ENCODE measurements around the gene MED31.

MED31 gene

DNA sequence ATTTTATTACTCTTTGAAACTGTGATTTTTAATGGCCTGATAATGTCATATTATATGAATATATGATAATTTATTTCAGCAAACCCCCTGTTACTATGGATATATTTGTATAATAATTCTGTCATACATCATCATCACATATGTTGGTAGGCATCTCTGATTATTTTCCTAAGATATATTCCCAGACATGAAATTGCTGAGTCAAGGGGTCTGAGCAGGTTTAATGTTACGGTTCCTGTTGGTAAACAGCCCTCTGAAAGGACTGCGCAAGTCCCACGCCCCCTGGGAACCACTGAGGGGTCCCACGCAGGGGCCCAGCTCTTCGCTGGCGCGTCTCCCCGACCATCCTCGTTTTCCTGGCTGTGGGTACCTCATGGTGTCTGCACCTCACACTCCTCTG is 37.5 kb upstream of the MED31 start:
- WGBS, 2 experiments: 87 to 92% methylated on average over 9 of the region's 9 CpGs
- Histone ChIP-seq H3K36me3 (ENCODE audit: control insufficient read depth, insufficient read depth, low read length) (no peaks in the 10 kb centered on the region), H3K9me3 (ENCODE audit: control insufficient read depth, low read length) (no peaks in the 10 kb centered on the region), H3K27ac (ENCODE audit: insufficient read depth, low read depth, low read length, poor library complexity, severe bottlenecking) (no peak overlapping the region), H3K27me3 (ENCODE audit: control insufficient read depth, insufficient read depth, low read length, poor library complexity, severe bottlenecking) (no peaks in the 10 kb centered on the region), H3K4me1 (ENCODE audit: control insufficient read depth, insufficient read depth, low read length) (peaks cover 6% of the 10 kb centered on the region), H3K4me3 (ENCODE audit: insufficient read depth, low read depth, low read length) (no peak overlapping the region)

DNA sequence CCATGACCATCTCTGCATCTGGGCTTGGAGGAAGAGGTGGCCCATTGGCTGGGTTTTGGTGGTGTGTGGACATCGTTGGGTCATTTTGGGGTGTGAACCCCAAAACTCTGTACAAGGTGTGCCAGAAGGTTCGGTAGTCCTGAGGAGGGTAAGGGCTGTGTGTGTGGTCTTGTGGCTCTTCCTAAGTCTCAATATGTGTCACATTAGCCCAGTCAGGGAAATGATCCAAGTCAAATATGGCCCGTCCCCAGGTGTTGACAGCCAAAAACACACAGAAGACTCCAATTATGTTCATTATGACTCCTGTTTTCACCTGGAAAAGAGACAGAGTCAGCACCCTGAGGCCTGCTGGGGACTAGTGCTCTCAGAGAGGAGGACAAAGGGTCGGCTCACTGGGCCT is 34.6 kb upstream of the MED31 start:
- WGBS, 2 experiments: 88 to 91% methylated on average over 4 of the region's 4 CpGs
- peaks cover 6% of the 10 kb centered on the region for H3K4me1 ChIP-seq (ENCODE audit: control insufficient read depth, insufficient read depth, low read length)
- no peaks in the 10 kb centered on the region for H3K9me3 ChIP-seq (ENCODE audit: control insufficient read depth, low read length)
- H3K4me3 ChIP-seq (ENCODE audit: insufficient read depth, low read depth, low read length): no peak overlapping the region
- H3K27me3 ChIP-seq (ENCODE audit: control insufficient read depth, insufficient read depth, low read length, poor library complexity, severe bottlenecking): no peaks in the 10 kb centered on the region
- H3K36me3 ChIP-seq (ENCODE audit: control insufficient read depth, insufficient read depth, low read length): no peaks in the 10 kb centered on the region
- H3K27ac ChIP-seq (ENCODE audit: insufficient read depth, low read depth, low read length, poor library complexity, severe bottlenecking): no peak overlapping the region

DNA sequence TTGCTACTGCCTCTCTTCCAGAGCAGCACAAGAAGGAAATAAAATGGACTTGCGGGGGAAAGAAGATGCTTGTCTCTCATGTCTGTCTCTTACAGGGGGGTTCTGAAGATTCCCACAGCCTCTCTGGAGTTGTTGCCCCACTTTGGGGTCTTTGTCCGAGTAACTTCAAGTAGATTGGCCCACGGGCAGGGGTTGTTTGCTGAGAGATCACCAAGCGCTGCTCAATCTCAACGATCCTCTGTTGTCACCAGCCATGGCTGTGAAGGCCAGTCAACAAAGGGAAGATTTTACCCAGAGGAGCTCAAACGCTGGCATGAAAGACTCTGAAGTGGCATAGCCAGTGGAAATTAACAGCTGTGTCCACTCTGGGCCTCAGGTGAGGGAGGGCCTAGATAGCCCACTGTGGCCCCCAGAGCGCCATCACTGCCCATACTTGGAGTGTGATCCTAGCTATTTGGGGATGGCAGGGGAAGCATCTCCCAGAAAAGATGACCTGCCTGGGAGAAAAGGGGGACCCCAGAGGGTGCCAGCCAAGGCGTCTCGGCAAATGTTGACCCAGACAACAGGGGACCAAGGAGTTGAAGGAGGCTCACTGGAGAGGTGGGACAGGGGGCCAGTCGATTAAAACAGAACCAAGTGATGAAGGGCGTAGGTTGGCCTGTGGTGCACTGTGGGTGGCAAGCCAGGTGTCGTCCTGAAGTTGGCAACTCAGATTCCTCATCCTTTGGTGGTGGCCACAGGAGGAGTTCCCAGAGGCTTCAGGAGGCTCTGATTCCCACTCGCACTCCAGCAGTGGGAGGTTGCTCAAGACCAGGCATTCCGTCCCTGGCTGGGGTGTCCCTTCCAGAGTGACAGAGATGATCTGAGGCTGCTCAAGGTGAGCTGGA is 33.7 kb upstream of the MED31 start:
- 92% methylated on average over 14 of the region's 14 CpGs for WGBS, 2 experiments

DNA sequence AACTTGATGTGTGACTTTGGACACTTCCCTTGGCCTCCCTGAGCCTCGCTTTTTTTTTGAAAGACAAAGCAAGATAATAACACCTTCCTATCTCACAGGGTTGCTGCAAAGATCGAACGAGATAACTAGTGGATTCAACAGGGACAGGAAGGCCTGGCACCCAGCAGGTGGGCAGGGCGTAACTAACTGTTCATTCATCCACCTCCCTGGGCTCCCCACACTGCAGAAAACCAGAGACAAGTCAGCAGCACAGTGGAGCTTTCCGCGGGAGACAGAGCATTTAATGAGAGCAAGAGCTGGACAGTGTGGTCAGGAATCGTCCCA is 33.0 kb upstream of the MED31 start:
- 76 to 80% methylated on average over 7 of the region's 7 CpGs for WGBS, 2 experiments
- Histone ChIP-seq H3K36me3 (ENCODE audit: control insufficient read depth, insufficient read depth, low read length) (no peaks in the 10 kb centered on the region), H3K27ac (ENCODE audit: insufficient read depth, low read depth, low read length, poor library complexity, severe bottlenecking) (no peak overlapping the region), H3K27me3 (ENCODE audit: control insufficient read depth, insufficient read depth, low read length, poor library complexity, severe bottlenecking) (no peaks in the 10 kb centered on the region), H3K4me3 (ENCODE audit: insufficient read depth, low read depth, low read length) (no peak overlapping the region), H3K4me1 (ENCODE audit: control insufficient read depth, insufficient read depth, low read length) (peaks cover 6% of the 10 kb centered on the region), H3K9me3 (ENCODE audit: control insufficient read depth, low read length) (no peaks in the 10 kb centered on the region)

More for the DNA sequence above, 33.7 kb upstream of the MED31 start:
- no peaks in the 10 kb centered on the region for H3K27me3 ChIP-seq (ENCODE audit: control insufficient read depth, insufficient read depth, low read length, poor library complexity, severe bottlenecking)
- H3K4me3 ChIP-seq (ENCODE audit: insufficient read depth, low read depth, low read length): no peak overlapping the region
- H3K4me1 ChIP-seq (ENCODE audit: control insufficient read depth, insufficient read depth, low read length): peaks cover 6% of the 10 kb centered on the region
- no peaks in the 10 kb centered on the region for H3K36me3 ChIP-seq (ENCODE audit: control insufficient read depth, insufficient read depth, low read length)
- no peaks in the 10 kb centered on the region for H3K9me3 ChIP-seq (ENCODE audit: control insufficient read depth, low read length)
- H3K27ac ChIP-seq (ENCODE audit: insufficient read depth, low read depth, low read length, poor library complexity, severe bottlenecking): no peak overlapping the region

DNA sequence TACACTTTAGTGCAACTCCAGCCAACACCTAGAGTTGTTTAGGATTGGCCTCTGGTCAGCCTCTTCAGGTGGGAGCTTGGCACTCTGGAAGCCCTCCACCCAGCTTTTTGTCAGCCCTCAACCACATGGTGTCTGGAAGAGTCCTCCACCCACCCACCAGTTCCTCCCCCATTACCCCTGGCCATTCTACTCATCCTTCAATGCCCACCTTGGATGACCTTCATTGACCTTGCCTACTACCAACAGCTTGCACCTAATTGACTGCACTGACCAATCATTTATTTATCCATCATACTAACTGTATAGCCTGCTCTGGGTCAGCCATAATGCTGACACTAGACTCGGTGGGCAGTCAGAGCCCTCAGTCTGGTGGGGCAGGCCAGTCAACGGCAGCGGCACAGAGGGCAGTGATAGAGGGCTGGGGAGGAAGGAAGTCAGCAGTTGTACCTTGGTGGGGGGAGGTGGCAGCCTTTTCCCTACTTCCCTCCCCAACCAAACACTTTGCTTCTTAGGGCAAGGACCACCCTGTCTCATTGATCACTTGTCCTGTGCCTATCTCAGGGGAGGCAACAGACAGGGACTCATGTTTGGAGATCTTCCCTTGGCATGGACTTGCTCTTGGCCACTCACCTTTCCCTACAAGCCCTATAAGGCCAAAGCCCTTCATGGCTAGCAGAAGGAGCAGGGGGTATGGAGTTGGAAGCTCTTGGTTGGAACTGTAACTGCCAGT is 32.5 kb upstream of the MED31 start:
- 98% methylated on average over 3 of the region's 3 CpGs for WGBS, 2 experiments
- peaks cover 6% of the 10 kb centered on the region for H3K4me1 ChIP-seq (ENCODE audit: control insufficient read depth, insufficient read depth, low read length)
- no peaks in the 10 kb centered on the region for H3K27me3 ChIP-seq (ENCODE audit: control insufficient read depth, insufficient read depth, low read length, poor library complexity, severe bottlenecking)
- no peaks in the 10 kb centered on the region for H3K9me3 ChIP-seq (ENCODE audit: control insufficient read depth, low read length)
- H3K36me3 ChIP-seq (ENCODE audit: control insufficient read depth, insufficient read depth, low read length): no peaks in the 10 kb centered on the region
- H3K4me3 ChIP-seq (ENCODE audit: insufficient read depth, low read depth, low read length): no peak overlapping the region
- H3K27ac ChIP-seq (ENCODE audit: insufficient read depth, low read depth, low read length, poor library complexity, severe bottlenecking): no peak overlapping the region

DNA sequence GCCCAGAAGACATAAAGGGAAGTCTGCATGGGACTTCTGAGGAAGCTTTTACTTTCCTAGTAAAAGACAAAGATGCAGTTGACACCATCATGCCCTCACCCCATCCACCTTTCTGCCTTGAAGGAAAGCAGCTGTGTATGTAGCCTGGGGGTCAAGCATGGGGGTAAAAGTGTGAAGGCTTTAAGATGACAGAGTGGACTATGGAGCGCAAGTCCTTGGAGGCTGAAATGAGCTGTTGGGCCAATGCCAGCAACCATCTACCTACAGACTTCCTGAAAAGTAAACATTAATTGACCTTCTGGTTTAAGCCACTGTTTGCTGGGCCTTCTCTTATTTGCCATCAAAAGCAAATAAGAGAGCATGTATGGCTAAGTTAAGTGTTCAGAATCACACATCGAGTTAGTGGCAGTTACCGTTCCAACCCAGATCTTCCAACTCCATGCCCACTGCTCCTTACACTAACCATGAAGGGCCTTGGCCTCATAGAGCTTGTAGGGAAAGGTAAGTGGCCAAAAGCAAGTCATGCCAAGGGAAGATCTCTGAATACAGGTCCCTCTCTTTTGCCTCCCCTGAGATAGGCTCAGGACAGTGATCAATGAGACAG is 31.8 kb upstream of the MED31 start:
- peaks cover 6% of the 10 kb centered on the region for H3K4me1 ChIP-seq (ENCODE audit: control insufficient read depth, insufficient read depth, low read length)
- 97 to 98% methylated on average over 3 of the region's 3 CpGs for WGBS, 2 experiments
- no peak overlapping the region for H3K27ac ChIP-seq (ENCODE audit: insufficient read depth, low read depth, low read length, poor library complexity, severe bottlenecking)
- no peaks in the 10 kb centered on the region for H3K36me3 ChIP-seq (ENCODE audit: control insufficient read depth, insufficient read depth, low read length)
- no peaks in the 10 kb centered on the region for H3K9me3 ChIP-seq (ENCODE audit: control insufficient read depth, low read length)
- H3K27me3 ChIP-seq (ENCODE audit: control insufficient read depth, insufficient read depth, low read length, poor library complexity, severe bottlenecking): no peaks in the 10 kb centered on the region
- H3K4me3 ChIP-seq (ENCODE audit: insufficient read depth, low read depth, low read length): no peak overlapping the region

DNA sequence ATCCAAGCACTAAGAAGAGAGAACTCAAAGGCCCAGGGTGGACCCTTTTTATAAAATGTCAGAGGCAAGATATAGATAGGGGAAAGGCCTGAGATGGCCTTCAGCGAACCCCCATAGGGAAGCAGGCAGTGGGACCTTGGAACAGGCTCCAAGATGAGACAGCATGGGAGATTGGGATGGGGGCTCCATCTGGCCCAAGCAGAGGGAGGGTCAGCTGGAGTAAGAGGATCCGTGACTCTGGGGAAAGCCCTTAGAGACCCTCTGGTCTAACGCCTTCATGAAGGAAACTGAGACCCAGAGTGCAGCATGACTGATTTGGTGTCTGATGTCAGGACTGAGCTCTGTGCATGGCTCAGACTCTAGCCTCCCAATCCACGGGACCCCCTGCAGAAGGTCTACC is 30.9 kb upstream of the MED31 start:
- no peaks in the 10 kb centered on the region for H3K36me3 ChIP-seq (ENCODE audit: control insufficient read depth, insufficient read depth, low read length)
- H3K9me3 ChIP-seq (ENCODE audit: control insufficient read depth, low read length): no peaks in the 10 kb centered on the region
- no peak overlapping the region for H3K4me3 ChIP-seq (ENCODE audit: insufficient read depth, low read depth, low read length)
- H3K4me1 ChIP-seq (ENCODE audit: control insufficient read depth, insufficient read depth, low read length): peaks cover 6% of the 10 kb centered on the region
- WGBS, 2 experiments: 93 to 96% methylated on average over 4 of the region's 4 CpGs
- no peak overlapping the region for H3K27ac ChIP-seq (ENCODE audit: insufficient read depth, low read depth, low read length, poor library complexity, severe bottlenecking)
- no peaks in the 10 kb centered on the region for H3K27me3 ChIP-seq (ENCODE audit: control insufficient read depth, insufficient read depth, low read length, poor library complexity, severe bottlenecking)

DNA sequence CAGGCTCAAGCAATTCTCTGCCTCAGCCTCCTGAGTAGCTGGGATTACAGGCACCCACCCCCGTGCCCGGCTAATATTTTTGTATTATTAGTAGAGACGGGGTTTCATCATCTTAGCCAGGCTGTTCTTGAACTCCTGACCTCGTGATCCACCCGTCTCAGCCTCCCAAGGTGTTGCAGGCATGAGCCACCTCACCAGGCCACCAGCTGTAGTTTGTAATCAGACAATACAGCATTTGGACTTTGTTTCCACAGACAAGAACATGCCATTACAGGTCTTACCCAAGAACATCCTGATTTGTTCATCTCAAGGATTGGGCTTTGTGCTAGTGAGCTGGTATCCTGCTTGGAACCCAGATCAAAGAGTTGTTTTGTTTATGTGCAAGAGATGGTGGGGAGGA is 30.3 kb upstream of the MED31 start:
- no peaks in the 10 kb centered on the region for H3K27me3 ChIP-seq (ENCODE audit: control insufficient read depth, insufficient read depth, low read length, poor library complexity, severe bottlenecking)
- WGBS, 2 experiments: 89 to 92% methylated on average over 5 of the region's 5 CpGs

DNA sequence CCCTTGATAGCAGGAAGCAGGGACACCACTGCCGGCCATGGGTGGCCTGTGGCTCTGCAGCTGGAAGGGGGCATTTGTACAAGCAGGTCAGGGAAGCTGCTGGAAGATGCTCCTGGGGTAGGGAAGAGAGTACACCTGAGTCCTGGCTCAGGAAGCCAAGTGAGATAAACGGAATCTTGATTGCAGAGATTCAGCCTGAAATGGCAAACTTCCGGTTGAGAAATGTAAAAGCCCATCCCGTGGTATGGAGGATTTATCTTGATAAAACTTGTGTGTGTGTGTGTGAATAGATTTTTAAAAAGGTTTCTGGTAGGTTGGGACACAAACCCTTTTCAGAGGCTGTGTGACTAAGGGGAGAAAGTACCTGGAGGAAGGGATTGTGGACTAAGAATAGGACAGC is 29.8 kb upstream of the MED31 start:
- no peaks in the 10 kb centered on the region for H3K27me3 ChIP-seq (ENCODE audit: control insufficient read depth, insufficient read depth, low read length, poor library complexity, severe bottlenecking)

More for the DNA sequence above, 30.3 kb upstream of the MED31 start:
- Histone ChIP-seq H3K4me3 (ENCODE audit: insufficient read depth, low read depth, low read length) (no peak overlapping the region), H3K4me1 (ENCODE audit: control insufficient read depth, insufficient read depth, low read length) (peaks cover 6% of the 10 kb centered on the region), H3K36me3 (ENCODE audit: control insufficient read depth, insufficient read depth, low read length) (no peaks in the 10 kb centered on the region), H3K9me3 (ENCODE audit: control insufficient read depth, low read length) (no peaks in the 10 kb centered on the region), H3K27ac (ENCODE audit: insufficient read depth, low read depth, low read length, poor library complexity, severe bottlenecking) (no peak overlapping the region)

DNA sequence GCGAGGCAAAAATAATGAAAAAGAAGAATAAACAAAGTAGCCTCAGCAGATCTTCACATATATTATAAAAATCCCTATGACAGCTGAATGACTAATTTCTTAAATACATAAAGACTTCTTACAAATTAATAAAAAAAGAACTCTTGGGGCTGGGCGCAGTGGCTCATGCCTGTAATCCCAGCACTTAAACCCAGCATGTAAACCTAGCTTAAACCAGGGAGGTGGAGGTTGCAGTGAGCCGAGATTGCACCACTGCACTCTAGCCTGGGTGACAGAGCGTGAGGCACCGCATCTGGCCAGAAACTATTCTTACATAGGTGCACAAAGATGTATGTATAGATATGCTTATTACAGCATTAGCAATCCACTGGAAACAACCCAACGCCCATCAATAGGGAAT is 27.8 kb upstream of the MED31 start:
- peaks cover under 1% of the 10 kb centered on the region for H3K4me1 ChIP-seq (ENCODE audit: control insufficient read depth, insufficient read depth, low read length)
- 83 to 96% methylated on average over 3 to 5 of the region's 6 CpGs for WGBS, 2 experiments
- no peaks in the 10 kb centered on the region for H3K27me3 ChIP-seq (ENCODE audit: control insufficient read depth, insufficient read depth, low read length, poor library complexity, severe bottlenecking)
- H3K27ac ChIP-seq (ENCODE audit: insufficient read depth, low read depth, low read length, poor library complexity, severe bottlenecking): no peak overlapping the region
- H3K36me3 ChIP-seq (ENCODE audit: control insufficient read depth, insufficient read depth, low read length): no peaks in the 10 kb centered on the region
- no peak overlapping the region for H3K4me3 ChIP-seq (ENCODE audit: insufficient read depth, low read depth, low read length)
- no peaks in the 10 kb centered on the region for H3K9me3 ChIP-seq (ENCODE audit: control insufficient read depth, low read length)

More for the DNA sequence above, 29.8 kb upstream of the MED31 start:
- Histone ChIP-seq H3K4me3 (ENCODE audit: insufficient read depth, low read depth, low read length) (no peak overlapping the region), H3K27ac (ENCODE audit: insufficient read depth, low read depth, low read length, poor library complexity, severe bottlenecking) (no peak overlapping the region), H3K4me1 (ENCODE audit: control insufficient read depth, insufficient read depth, low read length) (peaks cover 6% of the 10 kb centered on the region), H3K9me3 (ENCODE audit: control insufficient read depth, low read length) (no peaks in the 10 kb centered on the region), H3K36me3 (ENCODE audit: control insufficient read depth, insufficient read depth, low read length) (no peaks in the 10 kb centered on the region)
- 85 to 91% methylated on average over 4 of the region's 4 CpGs for WGBS, 2 experiments

Data from ectodermal cell (in vitro differentiated cells).